Endothelial cell of umbilical vein (primary cell): ENCODE results near the gene LGALS3BP. TPM values are rescaled to one million over a fixed set of nuclear protein-coding genes. Genes with fewer than 3 reads are reported as not detected.

Experiments used
- BruUV-seq: library from RNA; stranded (reverse); fragments of 400-500 nt; replicated peaks from 2 replicates; lab custom pipeline; 2021; lab: Mats Ljungman, UMichigan
- CTCF ChIA-PET: fragments of 300-600, 350-600 bp; sonication (Branson Sonifier 250); formaldehyde crosslinking; loops from one replicate; lab custom pipeline; 2021; ENCODE audit warnings: antibody characterized with exemption, inconsistent platforms; lab: Charles Lee
- POLR2A ChIA-PET: fragments of 300-600, 350-600 bp; sonication (Branson Sonifier 250); formaldehyde crosslinking; loops from one replicate; lab custom pipeline; 2021; ENCODE audit warnings: antibody characterized with exemption, inconsistent platforms; lab: Charles Lee
- DNase-seq: peaks from one replicate; pipeline ENCODE4 v3.0.0-alpha.2; 2011; ENCODE audit warnings: low read depth, low spot score
- FAIRE-seq: peaks from 2 replicates; lab custom pipeline; 2011; peaks lifted over from hg19 to GRCh38; lab: Jason Lieb, UNC
- H2AFZ ChIP-seq: 2 replicates; pipeline ENCODE4 v1.6.0; 2012; ENCODE audit warnings: low read depth, low read length, control low read depth, inconsistent platforms
- H3K27ac ChIP-seq: 2 replicates; pipeline ENCODE4 v1.5.1; 2011; ENCODE audit warnings: low read depth, mild to moderate bottlenecking, control low read depth, low read length, moderate library complexity; ENCODE audit not compliant: insufficient read depth
- H3K27me3 ChIP-seq, 2 experiments: 2 replicates each; pipeline versions ENCODE4 v1.6.0 to v1.6.1; 2011; ENCODE audit warnings: low read length in 2 of 2, mixed read lengths in 1 of 2; ENCODE audit not compliant: control insufficient read depth in 2 of 2, insufficient read depth in 2 of 2
- H3K36me3 ChIP-seq, 2 experiments: 2 replicates in 1 of 2; 3 replicates in 1 of 2; pipeline ENCODE4 v1.5.1; 2011; ENCODE audit warnings: low read length in 2 of 2, mild to moderate bottlenecking in 1 of 2, moderate library complexity in 1 of 2; ENCODE audit not compliant: control insufficient read depth in 2 of 2, insufficient read depth in 2 of 2; ENCODE audit errors: extremely low read depth in 1 of 2
- H3K4me1 ChIP-seq: 3 replicates; pipeline ENCODE4 v1.5.1; 2011; ENCODE audit warnings: mild to moderate bottlenecking, low read length; ENCODE audit not compliant: control insufficient read depth, insufficient read depth; ENCODE audit errors: extremely low read depth
- H3K4me2 ChIP-seq: 2 replicates; pipeline ENCODE4 v1.6.1; 2011; ENCODE audit warnings: low read length, control low read depth, mixed read lengths; ENCODE audit not compliant: insufficient read depth
- H3K4me3 ChIP-seq, 3 experiments: fragments of 200-600 bp in 1 of 3; sonication (generic), shearing (Covaris generic) in 1 of 3; replicated peaks in 1 of 3; 2 replicates each; pipeline ENCODE4 v1.5.1; 2011 to 2016; ENCODE audit warnings: control low read depth in 3 of 3, low read length in 3 of 3, mild to moderate bottlenecking in 2 of 3, inconsistent platforms in 1 of 3, low read depth in 1 of 3, moderate library complexity in 1 of 3; ENCODE audit not compliant: insufficient read depth in 1 of 3
- H3K79me2 ChIP-seq: 2 replicates; pipeline ENCODE4 v1.6.0; 2012; ENCODE audit warnings: low read length, inconsistent platforms; ENCODE audit not compliant: control insufficient read depth, insufficient read depth
- H3K9ac ChIP-seq: replicated peaks from 2 replicates; pipeline ENCODE3; 2011; ENCODE audit warnings: low read length, control low read depth; ENCODE audit not compliant: insufficient read depth; ENCODE audit errors: extremely low read depth
- H3K9me1 ChIP-seq: replicated peaks from 3 replicates; pipeline ENCODE4 v1.6.0; 2011; ENCODE audit warnings: mild to moderate bottlenecking, low read length; ENCODE audit not compliant: control insufficient read depth, insufficient read depth; ENCODE audit errors: extremely low read depth
- H3K9me3 ChIP-seq: replicated peaks from 2 replicates; pipeline ENCODE4 v1.5.1; 2012; ENCODE audit warnings: low read length, inconsistent platforms; ENCODE audit not compliant: control insufficient read depth, insufficient read depth
- H4K20me1 ChIP-seq: replicated peaks from 2 replicates; pipeline ENCODE3; 2011; ENCODE audit warnings: mild to moderate bottlenecking, low read length; ENCODE audit not compliant: control insufficient read depth, insufficient read depth; ENCODE audit errors: extremely low read depth
- CTCF ChIP-seq, 2 donors: IDR thresholded peaks; 1 replicate in 1 of 2; 2 replicates in 1 of 2; pipeline ENCODE4 v1.5.1; 2011; ENCODE audit warnings: low read length in 2 of 2, mild to moderate bottlenecking in 2 of 2, moderate library complexity in 2 of 2, control low read depth in 1 of 2, inconsistent platforms in 1 of 2, low read depth in 1 of 2; ENCODE audit not compliant: insufficient read depth in 1 of 2; ENCODE audit errors: extremely low read depth in 1 of 2
- EZH2 ChIP-seq: IDR thresholded peaks from 2 replicates; pipeline ENCODE4 v1.6.1; 2012; ENCODE audit warnings: borderline replicate concordance, low read depth, mild to moderate bottlenecking, moderate library complexity, low read length, inconsistent platforms; ENCODE audit not compliant: severe bottlenecking
- FOS ChIP-seq: IDR thresholded peaks from 2 replicates; pipeline ENCODE4 v1.6.1; 2011; ENCODE audit warnings: mild to moderate bottlenecking, low read length, moderate library complexity, borderline replicate concordance; ENCODE audit not compliant: insufficient read depth
- JUN ChIP-seq: IDR thresholded peaks from 2 replicates; pipeline ENCODE4 v1.6.1; 2011; ENCODE audit warnings: borderline replicate concordance, low read depth; ENCODE audit not compliant: insufficient read length, insufficient read depth
- MAX ChIP-seq: IDR thresholded peaks from 2 replicates; pipeline ENCODE4 v1.6.1; 2011; ENCODE audit not compliant: insufficient read depth, insufficient read length
- POLR2A ChIP-seq: IDR thresholded peaks from 2 replicates; pipeline ENCODE4 v1.6.1; 2012; ENCODE audit warnings: low read depth, mild to moderate bottlenecking, control low read depth, low read length
- POLR2AphosphoS5 ChIP-seq: IDR thresholded peaks from 2 replicates; pipeline ENCODE4 v1.6.1; 2012; ENCODE audit warnings: low read depth, mild to moderate bottlenecking, control low read depth, low read length, moderate library complexity; ENCODE audit not compliant: insufficient read depth
- dilution Hi-C: fragments of 300-500 bp; cut with MboI; formaldehyde crosslinking; loops from one replicate; pipeline ENCODE4 v1.15.0; 2019; ENCODE audit warnings: low sequenced_read_pairs; ENCODE audit not compliant: extremely low pct_ligation_motif_present
- intact Hi-C: fragments of 100-400 bp; cut with micrococcal nuclease; formaldehyde crosslinking; loops from one replicate; pipeline ENCODE4 v1.10.0; 2022
- polyA plus RNA-seq, 4 experiments: library from polyadenylated mRNA; depleted of rRNA in 3 of 4; stranded (reverse) in 3 of 4; unstranded in 1 of 4; fragments of >200 nt; gene quantifications; 2 replicates each; pipeline versions ENCODE4 v1.2.1 to v1.2.3, GENCODE V29; 2011 to 2012; ENCODE audit warnings: missing spikeins in 1 of 4
- total RNA-seq: library from RNA; stranded (reverse); gene quantifications from 2 replicates; pipeline ENCODE4 v1.2.3, GENCODE V29; 2021

Gene LGALS3BP
- total and polyA plus RNA-seq, 2 donors (not counting 3 experiments of a cell fraction or from before 2014, with no cell fraction given): 0.77 to 1.3 TPM

- H3K27ac ChIP-seq: no peak overlapping the region
Observed at GRCh38 chr17:78970834-78971755, 8.6 kb downstream of the LGALS3BP start.

More at GRCh38 chr17:78970834-78971755, 8.6 kb downstream of the LGALS3BP start:
- H3K9me3 ChIP-seq: no peaks in the 10 kb centered on the region
- no TSS peak for BruUV-seq
- H3K4me1 ChIP-seq: no peaks in the 10 kb centered on the region
- H3K79me2 ChIP-seq: no peaks in the 10 kb centered on the region
- intact Hi-C loops (loop anchor here (1.0 kb wide), 5 partner anchors 32 to 474 kb away; no protein-coding TSS in a partner anchor), dilution Hi-C loops (no loop called here)
- H3K9me1 ChIP-seq: no peaks in the 10 kb centered on the region
- TF ChIP-seq POLR2AphosphoS5: no peak
- no peak for TF ChIP-seq MAX
- no peak for TF ChIP-seq JUN
- TF ChIP-seq EZH2: no peak
- peak; percentile 76 to 83 for TF ChIP-seq CTCF (IDR thresholded peaks at IDR 0.05; ENCODE audit: extremely low read depth in 1 of 2, insufficient read depth in 1 of 2, low read depth in 1 of 2, low read length in 2 of 2)
- TF ChIP-seq POLR2A: no peak
- TF ChIP-seq FOS: no peak
- no peak overlapping the region for H3K4me3 ChIP-seq
- ChIA-PET POLR2A (no interaction called here), CTCF (interaction anchor here (0.6 to 9.1 kb wide), 42 partner anchors 8 to 474 kb away, joined by 3 to 171 read pairs (median 6); partner anchors contain the start of genes CANT1, LGALS3BP, TIMP2 and USP36)
- no peaks in the 10 kb centered on the region for H3K36me3 ChIP-seq
- DNase-seq (peak; percentile 74), FAIRE-seq (peak; percentile 84)
- H3K27me3 ChIP-seq: no peaks in the 10 kb centered on the region
- H4K20me1 ChIP-seq: no peaks in the 10 kb centered on the region
- peak overlapping the region; percentile 93 for H2AFZ ChIP-seq
- H3K9ac ChIP-seq: no peak overlapping the region
- H3K4me2 ChIP-seq: no peak overlapping the region
